ENCODE data around the gene LRRC28.

- TF ChIP-seq EZH2phosphoT487 (IDR thresholded peaks at IDR 0.05; ENCODE audit: borderline replicate concordance, low read length) = no peak
- TF ChIP-seq CTCF (IDR thresholded peaks at IDR 0.05; ENCODE audit: low read depth, low read length, poor library complexity, severe bottlenecking) = no peak
These were observed 159.2 kb downstream of the LRRC28 start for GRCh38 chr15:99410477-99410876.

All from DOHH2 (cell line).